ENCODE data around the gene GPR39. TPM values are rescaled to one million over a fixed set of nuclear protein-coding genes. Genes with fewer than 3 reads are reported as not detected.

Gene GPR39
- total RNA-seq, 2 experiments from 2014 or later: not detected

DNA sequence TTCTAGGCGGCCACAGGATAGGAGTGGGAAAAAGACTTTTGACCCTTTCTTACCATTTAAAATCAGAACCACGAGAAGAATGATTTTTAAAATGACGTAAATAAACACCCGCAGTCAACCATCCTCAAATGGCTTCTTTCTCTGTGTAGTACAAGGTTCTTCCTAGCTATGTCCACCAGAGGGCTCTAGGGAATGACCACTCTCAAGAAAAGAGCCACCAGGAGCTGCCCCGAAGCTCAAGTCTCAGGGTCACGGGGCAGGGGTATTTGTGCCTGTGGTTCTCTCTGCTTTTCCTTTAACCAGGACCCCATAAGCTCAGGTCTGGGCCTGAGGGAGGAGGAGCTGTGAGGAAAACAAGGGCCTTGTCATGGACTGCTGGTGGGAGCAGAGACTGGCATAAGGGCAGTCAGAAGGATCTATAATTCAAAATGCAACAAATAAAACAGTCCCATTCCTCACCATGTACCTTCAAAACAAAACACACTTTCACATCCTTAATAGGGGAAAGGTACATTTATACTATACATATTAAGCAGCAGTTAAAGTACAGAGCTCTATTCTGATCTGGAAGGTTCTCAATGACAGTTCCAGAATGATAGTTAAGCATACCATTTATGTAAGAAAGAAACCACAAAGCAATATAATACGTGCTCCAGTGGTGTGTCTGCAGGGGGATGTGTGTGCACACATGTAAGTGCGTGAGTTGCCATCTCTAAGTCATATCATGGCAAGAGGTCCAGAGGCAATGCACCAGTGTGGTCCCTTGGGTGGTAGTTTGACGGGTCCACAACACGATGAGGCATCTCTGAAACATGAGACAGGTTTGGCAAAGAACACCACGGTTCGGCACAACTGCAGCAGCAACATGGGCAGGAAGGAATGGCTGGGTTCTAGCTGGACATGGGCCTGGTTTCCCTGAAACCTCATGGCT is 234.8 kb downstream of the GPR39 start:
- Mint-ChIP-seq H3K4me3 (no peak overlapping the region), H3K4me1 (ENCODE audit: low read depth) (no peaks in the 10 kb centered on the region), H3K27me3 (ENCODE audit: low read depth) (no peaks in the 10 kb centered on the region), H3K27ac (no peak overlapping the region), H3K36me3 (ENCODE audit: low read depth) (no peaks in the 10 kb centered on the region), H3K9me3 (ENCODE audit: insufficient read depth) (no peaks in the 10 kb centered on the region)
- no peak for ATAC-seq
- ChIA-PET POLR2A (no interaction called here), CTCF (no interaction called here)
- DNase-seq: no peak

DNA sequence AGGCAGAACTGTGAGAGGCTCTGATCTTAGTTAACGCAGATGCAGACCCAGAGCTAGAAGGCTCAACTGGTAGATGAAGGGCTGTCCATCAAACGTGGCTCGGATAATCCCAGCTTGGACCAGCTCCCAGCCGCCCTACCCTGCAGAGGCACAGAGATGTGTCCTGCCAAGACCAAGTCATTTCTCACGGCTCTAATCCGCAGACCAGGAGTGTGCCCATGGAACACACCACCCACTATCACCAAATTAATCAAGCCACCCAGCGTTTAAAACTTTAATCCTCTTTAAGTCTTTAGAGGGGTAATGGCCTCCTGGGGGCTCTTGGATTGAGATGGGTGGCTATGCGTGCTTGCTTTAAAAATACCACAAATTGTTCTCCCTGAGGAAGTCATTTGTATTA is 235.9 kb downstream of the GPR39 start:
- CTCF ChIA-PET: no interaction called here
- no peaks in the 10 kb centered on the region for H3K9me3 Mint-ChIP-seq (ENCODE audit: insufficient read depth)

DNA sequence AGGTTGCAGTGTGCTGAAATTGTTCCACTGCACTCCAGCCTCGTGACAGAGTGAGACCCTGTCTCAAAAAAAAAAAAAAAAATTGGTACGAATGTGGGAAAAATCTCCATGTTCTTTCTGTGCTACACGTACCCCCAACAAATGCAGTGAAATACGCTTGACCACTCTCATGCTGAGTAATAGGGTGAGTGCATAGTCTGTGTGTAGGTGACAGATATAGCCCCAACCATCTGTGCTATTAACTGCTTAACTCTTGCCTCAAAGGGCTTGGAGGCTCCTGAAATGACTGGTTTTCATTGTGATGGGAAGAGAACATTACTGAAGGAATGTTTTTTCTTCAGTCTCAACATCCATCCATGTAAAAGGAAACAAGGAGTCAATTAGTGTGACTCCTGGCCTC is 237.7 kb downstream of the GPR39 start:
- Mint-ChIP-seq H3K4me1 (ENCODE audit: low read depth) (no peaks in the 10 kb centered on the region), H3K9me3 (ENCODE audit: insufficient read depth) (no peaks in the 10 kb centered on the region), H3K27ac (no peak overlapping the region), H3K36me3 (ENCODE audit: low read depth) (no peaks in the 10 kb centered on the region), H3K4me3 (no peak overlapping the region), H3K27me3 (ENCODE audit: low read depth) (no peaks in the 10 kb centered on the region)
- ChIA-PET CTCF (no interaction called here), POLR2A (no interaction called here)
- ATAC-seq (no peak), DNase-seq (no peak)

More for the DNA sequence above, 235.9 kb downstream of the GPR39 start:
- no peak for DNase-seq
- POLR2A ChIA-PET: no interaction called here
- H3K27me3 Mint-ChIP-seq (ENCODE audit: low read depth): no peaks in the 10 kb centered on the region
- H3K4me1 Mint-ChIP-seq (ENCODE audit: low read depth): no peaks in the 10 kb centered on the region
- H3K4me3 Mint-ChIP-seq: no peak overlapping the region
- H3K36me3 Mint-ChIP-seq (ENCODE audit: low read depth): no peaks in the 10 kb centered on the region
- H3K27ac Mint-ChIP-seq: no peak overlapping the region
- ATAC-seq: no peak

DNA sequence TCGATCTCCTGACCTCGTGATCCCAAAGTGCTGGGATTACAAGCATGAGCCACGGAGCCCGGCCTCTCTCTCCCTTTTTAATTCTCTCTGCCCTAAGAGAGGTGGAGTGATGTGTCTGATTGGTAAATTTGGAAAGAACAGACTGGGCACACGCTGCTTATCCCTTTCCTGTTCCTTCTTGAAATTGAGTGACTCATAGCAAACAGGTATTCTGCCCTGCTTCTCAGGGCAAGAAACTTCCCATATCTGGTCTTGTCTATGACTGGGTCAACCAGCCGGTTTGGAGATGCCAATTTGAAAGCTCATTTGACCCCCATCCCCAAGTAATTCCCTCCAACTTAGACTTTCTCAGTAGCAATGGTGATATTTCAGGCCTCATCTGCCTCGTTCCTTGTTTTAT is 238.4 kb downstream of the GPR39 start:
- H3K36me3 Mint-ChIP-seq (ENCODE audit: low read depth): no peaks in the 10 kb centered on the region
- H3K4me3 Mint-ChIP-seq: no peak overlapping the region
- no peaks in the 10 kb centered on the region for H3K4me1 Mint-ChIP-seq (ENCODE audit: low read depth)
- H3K27me3 Mint-ChIP-seq (ENCODE audit: low read depth): no peaks in the 10 kb centered on the region
- CTCF ChIA-PET: no interaction called here
- POLR2A ChIA-PET: no interaction called here
- H3K27ac Mint-ChIP-seq: no peak overlapping the region
- DNase-seq: no peak
- no peak for ATAC-seq
- H3K9me3 Mint-ChIP-seq (ENCODE audit: insufficient read depth): no peaks in the 10 kb centered on the region

DNA sequence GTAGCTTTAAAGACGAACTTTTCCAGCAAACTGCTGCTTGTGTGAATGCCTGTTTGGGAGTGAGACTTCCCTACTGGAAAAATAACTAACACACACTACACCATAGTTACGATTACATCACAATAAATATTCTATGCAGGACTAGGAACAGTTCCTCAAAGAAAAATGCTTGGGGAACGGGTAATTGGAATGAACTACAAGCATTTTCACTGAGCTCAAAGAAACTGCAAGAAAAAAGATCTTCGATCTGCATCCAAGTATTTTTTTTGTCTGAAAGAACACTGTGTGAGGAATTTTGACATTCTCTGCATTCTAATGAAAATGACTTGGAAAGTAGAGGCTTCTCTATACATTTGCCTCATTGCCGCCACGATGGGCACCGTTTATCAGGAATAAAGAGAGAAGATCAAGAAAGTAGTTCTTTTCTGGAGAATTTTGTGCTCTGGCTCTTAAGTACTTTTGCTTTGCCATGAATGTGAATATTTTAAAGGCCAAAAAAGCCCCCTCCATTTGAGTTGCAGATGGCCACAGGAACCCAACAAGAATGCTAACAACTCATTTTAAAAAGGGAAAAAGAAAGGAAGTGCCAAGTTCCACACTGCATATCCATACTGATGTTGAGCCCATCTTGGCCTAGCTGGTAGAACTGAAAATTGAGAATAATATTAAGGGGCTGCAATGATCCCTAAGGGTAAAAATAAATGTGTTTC is 239.8 kb downstream of the GPR39 start:
- Mint-ChIP-seq H3K4me1 (ENCODE audit: low read depth) (no peaks in the 10 kb centered on the region), H3K27me3 (ENCODE audit: low read depth) (no peaks in the 10 kb centered on the region)
- POLR2A ChIA-PET: no interaction called here

DNA sequence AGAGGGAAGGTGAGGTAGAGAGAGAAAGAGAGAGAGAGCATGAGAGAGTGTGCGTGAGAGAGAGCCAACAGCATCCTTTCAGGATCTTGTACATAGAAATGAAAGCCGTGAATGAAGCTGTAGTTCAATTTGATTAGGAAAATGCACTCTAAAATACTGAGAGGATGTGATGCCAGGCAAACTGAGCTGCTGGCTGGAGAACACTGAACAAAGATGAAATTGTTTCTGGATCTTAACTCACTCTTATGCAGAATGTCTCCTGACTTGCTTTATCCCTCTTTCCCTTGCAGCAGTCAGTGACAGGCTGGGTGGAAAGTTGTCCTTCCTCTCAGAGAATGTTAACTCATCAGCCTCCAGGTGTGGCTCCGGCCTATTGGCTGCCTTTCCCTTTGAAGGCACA is 242.7 kb downstream of the GPR39 start:
- Mint-ChIP-seq H3K9me3 (ENCODE audit: insufficient read depth) (no peaks in the 10 kb centered on the region), H3K4me3 (no peak overlapping the region), H3K4me1 (ENCODE audit: low read depth) (no peaks in the 10 kb centered on the region), H3K27me3 (ENCODE audit: low read depth) (no peaks in the 10 kb centered on the region), H3K27ac (no peak overlapping the region), H3K36me3 (ENCODE audit: low read depth) (no peaks in the 10 kb centered on the region)
- ChIA-PET POLR2A (no interaction called here), CTCF (no interaction called here)
- ATAC-seq (no peak), DNase-seq (no peak)

More for the DNA sequence above, 239.8 kb downstream of the GPR39 start:
- DNase-seq (no peak), ATAC-seq (no peak)
- no peak overlapping the region for H3K4me3 Mint-ChIP-seq
- CTCF ChIA-PET: no interaction called here
- H3K36me3 Mint-ChIP-seq (ENCODE audit: low read depth): no peaks in the 10 kb centered on the region
- H3K27ac Mint-ChIP-seq: no peak overlapping the region
- no peaks in the 10 kb centered on the region for H3K9me3 Mint-ChIP-seq (ENCODE audit: insufficient read depth)

DNA sequence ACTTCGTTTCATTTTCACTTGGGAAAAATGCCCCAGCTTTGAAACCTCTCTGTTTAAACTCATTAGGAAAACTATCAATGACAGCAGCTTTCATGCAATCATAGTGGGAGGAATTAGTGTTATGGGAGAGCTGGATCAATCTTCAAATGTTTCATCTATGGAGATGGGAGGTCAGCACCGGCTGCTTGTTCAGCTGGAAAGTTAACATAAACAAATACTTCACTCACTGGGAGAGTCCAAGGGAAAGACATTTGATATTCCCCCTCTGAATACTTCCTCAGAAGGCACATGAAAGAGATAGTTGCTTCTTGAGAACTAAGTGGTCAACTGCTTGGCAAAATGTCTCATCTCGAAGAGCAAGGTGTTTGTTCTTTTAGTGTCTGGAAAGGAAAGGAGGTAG is 246.1 kb downstream of the GPR39 start:
- POLR2A ChIA-PET: no interaction called here
- DNase-seq: no peak
- ATAC-seq: no peak
- CTCF ChIA-PET: no interaction called here
- Mint-ChIP-seq H3K36me3 (ENCODE audit: low read depth) (no peaks in the 10 kb centered on the region), H3K9me3 (ENCODE audit: insufficient read depth) (no peaks in the 10 kb centered on the region), H3K27me3 (ENCODE audit: low read depth) (peaks cover 5% of the 10 kb centered on the region), H3K4me3 (no peak overlapping the region), H3K4me1 (ENCODE audit: low read depth) (no peaks in the 10 kb centered on the region), H3K27ac (no peak overlapping the region)

DNA sequence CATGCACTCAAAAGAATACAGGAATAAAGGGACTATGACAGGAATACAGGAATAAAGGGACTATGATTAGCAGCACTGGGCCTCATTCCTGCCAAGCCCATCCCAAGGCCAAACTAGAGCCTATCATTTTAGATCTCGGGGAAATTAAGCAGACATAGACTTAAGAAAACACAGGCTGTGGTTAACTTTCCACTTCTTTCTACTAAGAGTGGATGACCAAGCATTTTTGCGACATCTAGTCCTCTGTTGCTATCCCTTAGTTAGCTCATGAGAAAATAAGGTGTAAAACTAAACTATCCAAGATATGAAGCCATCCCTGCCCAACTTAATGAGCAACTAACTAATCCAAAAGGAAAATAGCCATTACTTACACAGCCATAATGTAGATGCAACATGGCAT is 247.5 kb downstream of the GPR39 start:
- ChIA-PET POLR2A (no interaction called here), CTCF (no interaction called here)
- no peak overlapping the region for H3K4me3 Mint-ChIP-seq

DNA sequence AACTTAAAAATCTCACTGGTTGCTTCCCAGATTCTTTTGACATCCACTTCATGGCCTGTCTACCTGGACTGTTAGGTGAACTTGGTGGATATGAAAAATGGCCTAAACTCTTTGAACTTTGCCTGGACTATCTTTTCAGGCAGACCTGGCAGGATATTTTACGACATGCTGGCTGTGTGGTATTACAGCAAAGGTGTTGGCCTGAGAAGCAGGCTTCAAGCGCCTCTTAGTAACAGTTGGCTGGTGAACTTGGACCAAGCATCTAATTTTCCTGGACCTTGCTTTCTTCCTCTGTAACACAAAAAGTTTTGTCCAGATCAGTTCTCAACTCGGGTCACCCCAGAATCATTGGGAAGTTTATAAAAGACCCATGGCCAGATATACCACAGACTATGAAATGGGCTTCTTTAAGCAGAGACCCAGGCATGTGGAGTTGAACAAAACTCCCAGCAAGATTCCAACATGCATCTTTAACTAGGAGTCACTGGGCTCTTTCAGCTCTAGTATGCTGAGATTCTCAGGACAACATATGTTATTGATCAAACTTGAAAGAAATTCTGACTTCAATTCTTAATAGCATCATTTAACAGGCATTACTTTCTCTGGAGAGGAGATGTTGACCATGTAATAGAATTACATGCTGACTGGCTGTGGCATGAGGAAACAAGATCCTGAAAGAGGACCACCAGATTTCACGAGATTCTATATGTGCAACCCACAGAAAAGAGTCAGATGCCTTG is 249.0 kb downstream of the GPR39 start:
- ATAC-seq: no peak
- H3K4me3 Mint-ChIP-seq: no peak overlapping the region
- H3K27ac Mint-ChIP-seq: no peak overlapping the region
- POLR2A ChIA-PET: no interaction called here
- no peaks in the 10 kb centered on the region for H3K4me1 Mint-ChIP-seq (ENCODE audit: low read depth)
- CTCF ChIA-PET: no interaction called here
- DNase-seq: no peak
- H3K36me3 Mint-ChIP-seq (ENCODE audit: low read depth): no peaks in the 10 kb centered on the region
- no peaks in the 10 kb centered on the region for H3K9me3 Mint-ChIP-seq (ENCODE audit: insufficient read depth)
- peaks cover 17% of the 10 kb centered on the region for H3K27me3 Mint-ChIP-seq (ENCODE audit: low read depth)

More for the DNA sequence above, 247.5 kb downstream of the GPR39 start:
- DNase-seq (no peak), ATAC-seq (no peak)
- H3K9me3 Mint-ChIP-seq (ENCODE audit: insufficient read depth): no peaks in the 10 kb centered on the region
- H3K4me1 Mint-ChIP-seq (ENCODE audit: low read depth): no peaks in the 10 kb centered on the region
- H3K27me3 Mint-ChIP-seq (ENCODE audit: low read depth): peaks cover 13% of the 10 kb centered on the region
- no peaks in the 10 kb centered on the region for H3K36me3 Mint-ChIP-seq (ENCODE audit: low read depth)
- H3K27ac Mint-ChIP-seq: no peak overlapping the region

DNA sequence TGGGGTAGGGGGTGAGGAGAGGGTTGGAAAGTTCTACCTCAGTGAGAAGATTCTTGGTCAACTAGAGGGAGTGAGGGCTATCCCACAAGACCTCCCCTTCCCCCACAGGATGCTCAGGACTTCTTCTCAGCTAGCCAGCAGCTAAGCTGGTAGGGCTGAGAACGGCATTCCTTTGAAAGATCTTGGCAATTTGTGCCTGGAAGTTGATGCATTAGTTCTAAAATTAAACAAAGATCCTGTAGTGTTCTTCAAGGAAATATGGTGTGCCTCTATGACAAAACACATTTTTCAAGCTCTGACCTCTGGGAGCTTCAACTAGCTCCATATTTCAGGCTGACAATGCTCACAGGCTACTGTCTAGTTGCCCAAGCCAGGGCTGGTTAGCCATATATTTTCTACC is 251.1 kb downstream of the GPR39 start:
- H3K4me3 Mint-ChIP-seq: no peak overlapping the region
- H3K9me3 Mint-ChIP-seq (ENCODE audit: insufficient read depth): no peaks in the 10 kb centered on the region
- ChIA-PET CTCF (no interaction called here), POLR2A (no interaction called here)
- ATAC-seq: no peak
- peaks cover 28% of the 10 kb centered on the region for H3K27me3 Mint-ChIP-seq (ENCODE audit: low read depth)
- no peak overlapping the region for H3K27ac Mint-ChIP-seq
- no peaks in the 10 kb centered on the region for H3K4me1 Mint-ChIP-seq (ENCODE audit: low read depth)
- peaks cover 4% of the 10 kb centered on the region for H3K36me3 Mint-ChIP-seq (ENCODE audit: low read depth)
- DNase-seq: no peak

DNA sequence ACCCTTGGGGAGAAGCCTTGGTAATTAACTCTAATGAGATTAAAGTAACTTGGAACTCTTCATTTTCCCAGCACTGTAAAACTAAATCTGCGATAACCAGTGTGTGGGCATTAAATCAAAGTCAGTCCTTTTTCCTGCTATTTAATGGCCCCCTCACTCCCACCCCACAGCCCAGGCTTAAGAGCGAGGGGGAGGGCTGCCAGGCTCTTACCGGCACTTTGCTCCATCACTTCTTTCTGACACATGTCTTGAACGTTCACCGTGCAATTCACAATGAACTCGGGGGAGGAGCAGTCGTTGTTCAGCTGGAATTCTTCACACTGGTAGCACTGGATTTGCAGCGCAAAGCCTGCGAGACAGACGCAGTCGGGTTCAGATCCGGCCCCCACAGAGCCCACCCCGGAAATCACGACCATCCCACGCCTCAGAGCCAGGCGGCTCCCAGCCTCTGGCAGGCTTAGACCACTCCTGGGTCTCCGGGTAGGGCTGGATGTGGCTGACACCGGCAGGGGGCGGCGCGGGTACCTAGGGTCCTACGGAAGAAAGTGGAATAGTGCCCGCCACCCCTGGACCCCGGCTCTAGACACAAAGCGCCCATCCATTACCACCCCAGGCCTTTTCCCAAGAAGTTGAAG is 251.7 kb downstream of the GPR39 start:
- ChIA-PET POLR2A (no interaction called here), CTCF (no interaction called here)
- DNase-seq: no peak
- H3K4me3 Mint-ChIP-seq: no peak overlapping the region
- H3K27ac Mint-ChIP-seq: no peak overlapping the region
- ATAC-seq: no peak
- peaks cover 28% of the 10 kb centered on the region for H3K27me3 Mint-ChIP-seq (ENCODE audit: low read depth)
- no peaks in the 10 kb centered on the region for H3K9me3 Mint-ChIP-seq (ENCODE audit: insufficient read depth)
- no peaks in the 10 kb centered on the region for H3K4me1 Mint-ChIP-seq (ENCODE audit: low read depth)
- H3K36me3 Mint-ChIP-seq (ENCODE audit: low read depth): peaks cover 4% of the 10 kb centered on the region

All from activated CD8-positive, alpha-beta T cell treated with anti-CD3 and anti-CD28 coated beads, Interleukin-2, amount 10 ng/mL, durations not matched to agents 7 days and 5 days (primary cell).